OCI-LY7 (cell line): Measurements from ENCODE around the gene PAK6. TPM values are rescaled to one million over a fixed set of nuclear protein-coding genes. Genes with fewer than 3 reads are reported as not detected.

ENCODE experiments used
- BruUV-seq: library from RNA; stranded (reverse); fragments of 400-500 nt; replicated peaks from 2 replicates; lab custom pipeline; 2021; lab: Mats Ljungman, UMichigan
- CTCF ChIA-PET: fragments of 300-600 bp; sonication (Branson Sonifier 250); formaldehyde crosslinking; loops from one replicate; lab custom pipeline; 2022; ENCODE audit warnings: antibody characterized with exemption; ENCODE audit not compliant: unreplicated experiment; lab: Charles Lee
- POLR2A ChIA-PET: fragments of 300-600 bp; sonication (Branson Sonifier 250); formaldehyde crosslinking; loops from one replicate; lab custom pipeline; 2022; ENCODE audit warnings: antibody characterized with exemption; lab: Charles Lee
- DNase-seq: peaks from one replicate; pipeline ENCODE4 v3.0.0-alpha.2; 2015; ENCODE audit warnings: low spot score
- H2AFZ ChIP-seq: fragments of 200-600 bp; sonication (generic), shearing (Covaris generic); 2 replicates; pipeline ENCODE4 v1.6.1; 2014; ENCODE audit warnings: mild to moderate bottlenecking, antibody characterized with exemption, low read length, moderate library complexity
- H3K27ac ChIP-seq: fragments of 200-600 bp; sonication (generic); 2 replicates; pipeline ENCODE4 v1.5.1; 2014; ENCODE audit warnings: mixed run types, low read depth, mild to moderate bottlenecking, moderate library complexity, low read length, inconsistent platforms; ENCODE audit not compliant: poor library complexity, severe bottlenecking
- H3K36me3 ChIP-seq: fragments of 200-600 bp; sonication (generic); 2 replicates; pipeline ENCODE4 v1.6.1; 2014; ENCODE audit warnings: mild to moderate bottlenecking, antibody characterized with exemption, low read length, moderate library complexity, mixed read lengths; ENCODE audit not compliant: insufficient read depth
- H3K4me1 ChIP-seq: fragments of 200-600 bp; sonication (generic); 2 replicates; pipeline ENCODE4 v1.5.1; 2014; ENCODE audit warnings: mild to moderate bottlenecking, low read length; ENCODE audit not compliant: insufficient read depth, poor library complexity, severe bottlenecking
- H3K4me2 ChIP-seq: fragments of 200-600 bp; sonication (generic); 2 replicates; pipeline ENCODE4 v1.6.1; 2014; ENCODE audit warnings: mild to moderate bottlenecking, low read length
- H3K4me3 ChIP-seq: fragments of 200-600 bp; sonication (generic); 2 replicates; pipeline ENCODE4 v1.5.1; 2014; ENCODE audit warnings: mild to moderate bottlenecking, low read depth, low read length; ENCODE audit not compliant: poor library complexity, severe bottlenecking
- H3K79me2 ChIP-seq: fragments of 200-600 bp; sonication (generic); 2 replicates; pipeline ENCODE4 v1.6.1; 2016; ENCODE audit warnings: low read depth, mild to moderate bottlenecking, low read length, moderate library complexity, mixed read lengths; ENCODE audit not compliant: insufficient read depth
- H3K9me2 ChIP-seq: fragments of 200-600 bp; sonication (generic); 2 replicates; pipeline ENCODE4 v1.6.1; 2016; ENCODE audit warnings: mild to moderate bottlenecking, low read length, mixed read lengths; ENCODE audit not compliant: insufficient read depth
- H3K9me3 ChIP-seq: fragments of 200-600 bp; sonication (generic); 2 replicates; pipeline ENCODE4 v1.6.1; 2014; ENCODE audit warnings: mild to moderate bottlenecking, mixed run types, low read length, mixed read lengths
- H4K20me1 ChIP-seq: fragments of 200-600 bp; sonication (generic); 2 replicates; pipeline ENCODE4 v1.6.1; 2014; ENCODE audit warnings: mild to moderate bottlenecking, antibody characterized with exemption, low read length, moderate library complexity, mixed read lengths; ENCODE audit not compliant: insufficient read depth
- CTCF ChIP-seq: fragments of 200-600 bp; sonication (generic); conservative IDR thresholded peaks from 2 replicates; pipeline ENCODE4 v1.5.1; 2014; ENCODE audit warnings: mild to moderate bottlenecking, antibody characterized with exemption, low read length, moderate library complexity, mixed read lengths
- EZH2phosphoT487 ChIP-seq: fragments of 200-600 bp; sonication (generic); IDR thresholded peaks from 2 replicates; pipeline ENCODE4 v1.6.1; 2018; ENCODE audit warnings: low read depth, borderline replicate concordance, mild to moderate bottlenecking, mixed run types, antibody characterized with exemption, low read length, moderate library complexity, mixed read lengths
- intact Hi-C: fragments of 100-400 bp; cut with micrococcal nuclease; formaldehyde crosslinking; loops from one replicate; pipeline ENCODE4 v1.10.0; 2022; ENCODE audit not compliant: unreplicated experiment
- total RNA-seq, 2 experiments: library from RNA; depleted of rRNA in 1 of 2; stranded (reverse); fragments of >200 nt in 1 of 2; shearing (Covaris generic) in 1 of 2; gene quantifications; 2 replicates each; pipeline ENCODE4 v1.2.3, GENCODE V29; 2014 to 2022

Gene PAK6
- total RNA-seq, 2 experiments from 2014 or later, result 0.03 TPM; not detected in 1

GRCh38 chr15:40325188-40325587, 86.3 kb downstream of the PAK6 start:
- Histone ChIP-seq H3K4me3 (no peak overlapping the region), H3K4me1 (peaks cover 6% of the 10 kb centered on the region), H3K27ac (no peak overlapping the region), H3K9me3 (no peaks in the 10 kb centered on the region), H3K79me2 (no peaks in the 10 kb centered on the region), H3K4me2 (no peak overlapping the region), H3K36me3 (no peaks in the 10 kb centered on the region), H3K9me2 (no peaks in the 10 kb centered on the region), H2AFZ (no peak overlapping the region), H4K20me1 (no peaks in the 10 kb centered on the region)
- no peak for DNase-seq
- intact Hi-C loops, result no loop called here
- no TSS peak for BruUV-seq
- CTCF ChIA-PET, result interaction anchor here (1.0 to 1.4 kb wide), 2 partner anchors 11 to 13 kb away, joined by 4 read pairs; no protein-coding TSS in a partner anchor
- POLR2A ChIA-PET, result interaction anchor here (0.7 kb wide), 1 partner anchor 132 kb away, joined by 3 read pairs; no protein-coding TSS in a partner anchor
- no peak for TF ChIP-seq CTCF
- TF ChIP-seq EZH2phosphoT487, result no peak

- no peak overlapping the region for H2AFZ ChIP-seq
- no TSS peak for BruUV-seq
- H3K4me1 ChIP-seq, result peaks cover 6% of the 10 kb centered on the region
- no peaks in the 10 kb centered on the region for H3K36me3 ChIP-seq
- ChIA-PET CTCF (interaction anchor here (1.4 kb wide), 1 partner anchor 11 kb away, joined by 4 read pairs; no protein-coding TSS in a partner anchor), POLR2A (no interaction called here)
- H3K27ac ChIP-seq, result no peak overlapping the region
- no peak for DNase-seq
- H3K4me2 ChIP-seq, result no peak overlapping the region
- H4K20me1 ChIP-seq, result no peaks in the 10 kb centered on the region
- H3K9me3 ChIP-seq, result no peaks in the 10 kb centered on the region
- H3K79me2 ChIP-seq, result no peaks in the 10 kb centered on the region
- no peak overlapping the region for H3K4me3 ChIP-seq
- no peak for TF ChIP-seq EZH2phosphoT487
- no peak for TF ChIP-seq CTCF
- intact Hi-C loops, result no loop called here
- H3K9me2 ChIP-seq, result no peaks in the 10 kb centered on the region
Observed at GRCh38 chr15:40325700-40326099, 86.8 kb downstream of the PAK6 start.

Other genes with a start within 250 kb of the PAK6 start
- 188 and 250 TPM in 2 replicates for gene SRP14, start 199.9 kb upstream of the PAK6 start, total RNA-seq (2014; rRNA removed; shearing (Covaris generic))
- 130 TPM in 2 replicates for gene SRP14, start 199.9 kb upstream of the PAK6 start, total RNA-seq (2022)
- gene BMF, start 130.2 kb upstream of the PAK6 start, total RNA-seq (2014; rRNA removed; shearing (Covaris generic)), result 4.8 and 5.3 TPM in 2 replicates
- gene BMF, start 130.2 kb upstream of the PAK6 start, total RNA-seq (2022), result 11.1 and 11.3 TPM in 2 replicates
- 192 and 215 TPM in 2 replicates for gene BUB1B, start 78.0 kb upstream of the PAK6 start, total RNA-seq (2014; rRNA removed; shearing (Covaris generic))
- gene BUB1B, start 78.0 kb upstream of the PAK6 start, total RNA-seq (2022), result 162 and 166 TPM in 2 replicates
- gene ANKRD63, start 44.0 kb downstream of the PAK6 start, total RNA-seq (2014; rRNA removed; shearing (Covaris generic)), result not detected in 2 replicates
- not detected in 2 replicates for gene ANKRD63, start 44.0 kb downstream of the PAK6 start, total RNA-seq (2022)
- not detected in 2 replicates for gene PLCB2, start 68.9 kb downstream of the PAK6 start, total RNA-seq (2014; rRNA removed; shearing (Covaris generic))
- 9.2 and 9.6 TPM in 2 replicates for gene PLCB2, start 68.9 kb downstream of the PAK6 start, total RNA-seq (2022)
- 1.1 and 3.3 TPM in 2 replicates for gene INAFM2, start 84.6 kb downstream of the PAK6 start, total RNA-seq (2014; rRNA removed; shearing (Covaris generic))
- gene INAFM2, start 84.6 kb downstream of the PAK6 start, total RNA-seq (2022), result 4.4 and 5.3 TPM in 2 replicates
- gene CCDC9B, start 101.9 kb downstream of the PAK6 start, total RNA-seq (2014; rRNA removed; shearing (Covaris generic)), result 0.15 TPM in 1 of 2 replicates, not detected in the other
- gene CCDC9B, start 101.9 kb downstream of the PAK6 start, total RNA-seq (2022), result 1.4 TPM in 2 replicates
- not detected in 2 replicates for gene PHGR1, start 112.0 kb downstream of the PAK6 start, total RNA-seq (2014; rRNA removed; shearing (Covaris generic))
- gene PHGR1, start 112.0 kb downstream of the PAK6 start, total RNA-seq (2022), result not detected in 2 replicates
- 0.03 and 0.08 TPM in 2 replicates for gene DISP2, start 119.2 kb downstream of the PAK6 start, total RNA-seq (2014; rRNA removed; shearing (Covaris generic))
- gene DISP2, start 119.2 kb downstream of the PAK6 start, total RNA-seq (2022), result 0.25 and 0.26 TPM in 2 replicates
- 71.3 and 89.6 TPM in 2 replicates for gene KNSTRN, start 143.7 kb downstream of the PAK6 start, total RNA-seq (2014; rRNA removed; shearing (Covaris generic))
- 106 TPM in 2 replicates for gene KNSTRN, start 143.7 kb downstream of the PAK6 start, total RNA-seq (2022)
- gene IVD, start 166.7 kb downstream of the PAK6 start, total RNA-seq (2014; rRNA removed; shearing (Covaris generic)), result 16.4 and 20.6 TPM in 2 replicates
- gene IVD, start 166.7 kb downstream of the PAK6 start, total RNA-seq (2022), result 57.2 and 67.3 TPM in 2 replicates
- 14.6 and 15.0 TPM in 2 replicates for gene BAHD1, start 201.9 kb downstream of the PAK6 start, total RNA-seq (2014; rRNA removed; shearing (Covaris generic))
- gene BAHD1, start 201.9 kb downstream of the PAK6 start, total RNA-seq (2022), result 22.3 TPM in 2 replicates
- gene CHST14, start 231.9 kb downstream of the PAK6 start, total RNA-seq (2014; rRNA removed; shearing (Covaris generic)), result 5.6 and 7.3 TPM in 2 replicates
- 13.6 and 15.3 TPM in 2 replicates for gene CHST14, start 231.9 kb downstream of the PAK6 start, total RNA-seq (2022)